Vagina (tissue), 2 donors: Measurements from ENCODE around the gene XAB2. TPM values are rescaled to one million over a fixed set of nuclear protein-coding genes. Genes with fewer than 3 reads are reported as not detected.

Experiments
- DNase-seq, 2 donors: peaks; one replicate each; pipeline ENCODE4 v3.0.0-alpha.2; 2017; ENCODE audit errors: extremely low spot score in 2 of 2
- H3K27ac ChIP-seq: fragments of 200-600 bp; sonication (generic); one replicate; pipeline ENCODE4 v1.5.1; 2019
- H3K27me3 ChIP-seq: fragments of 200-600 bp; sonication (generic); one replicate; pipeline ENCODE4 v1.5.1; 2019
- H3K36me3 ChIP-seq, 2 donors: fragments of 200-600 bp; sonication (generic); one replicate each; pipeline ENCODE4 v1.5.1; 2017 to 2019
- H3K4me1 ChIP-seq: fragments of 200-600 bp; sonication (generic); one replicate; pipeline ENCODE4 v1.5.1; 2019
- H3K4me3 ChIP-seq, 2 donors: fragments of 200-600 bp; sonication (generic); 1 replicate in 1 of 2; 2 replicates in 1 of 2; pipeline ENCODE4 v1.5.1; 2016 to 2019
- H3K9me3 ChIP-seq: fragments of 200-600 bp; sonication (generic); one replicate; pipeline ENCODE4 v1.5.1; 2019
- POLR2A ChIP-seq, 2 donors: fragments of 450-650 bp; IDR thresholded peaks; one replicate each; pipeline ENCODE4 v1.6.1; 2017; ENCODE audit warnings: antibody characterized with exemption in 2 of 2, mild to moderate bottlenecking in 2 of 2, moderate library complexity in 2 of 2
- POLR2AphosphoS5 ChIP-seq, 2 donors: sonication (generic); formaldehyde crosslinking; IDR thresholded peaks; one replicate each; pipeline ENCODE4 v1.9.0; 2017; ENCODE audit warnings: antibody characterized with exemption in 2 of 2, mild to moderate bottlenecking in 2 of 2, low read depth in 1 of 2; ENCODE audit not compliant: insufficient read depth in 1 of 2
- intact Hi-C: fragments of 100-400 bp; cut with DNase I; formaldehyde crosslinking; loops from one replicate; pipeline ENCODE4 v1.15.1; 2023
- total RNA-seq: library from RNA; depleted of rRNA; stranded (reverse); fragments of >200 nt; gene quantifications from one replicate; pipeline ENCODE4 v1.2.3, GENCODE V29; 2016
- TF ChIP-seq, protein P1 (sequence below), 3 experiments: fragments of 450-650 bp in 2 of 3; fragments of 200-600 bp in 1 of 3; sonication (generic) in 1 of 3; IDR thresholded peaks; one replicate each; pipeline ENCODE4 v1.5.1; 2017 to 2019; ENCODE audit warnings: antibody characterized with exemption in 3 of 3, mild to moderate bottlenecking in 2 of 3, moderate library complexity in 2 of 3

The XAB2 gene
- total RNA-seq, 1 donor from 2014 or later, result 44.0 TPM

GRCh38 chr19:7635670-7636069 is 6.3 kb upstream of the XAB2 start:
- Histone ChIP-seq H3K4me1 (peaks cover 15% of the 10 kb centered on the region), H3K36me3 (no peaks in the 10 kb centered on the region), H3K27me3 (peaks cover 8% of the 10 kb centered on the region), H3K9me3 (no peaks in the 10 kb centered on the region), H3K27ac (no peak overlapping the region), H3K4me3 (no peak overlapping the region)
- TF ChIP-seq, protein P1, sequence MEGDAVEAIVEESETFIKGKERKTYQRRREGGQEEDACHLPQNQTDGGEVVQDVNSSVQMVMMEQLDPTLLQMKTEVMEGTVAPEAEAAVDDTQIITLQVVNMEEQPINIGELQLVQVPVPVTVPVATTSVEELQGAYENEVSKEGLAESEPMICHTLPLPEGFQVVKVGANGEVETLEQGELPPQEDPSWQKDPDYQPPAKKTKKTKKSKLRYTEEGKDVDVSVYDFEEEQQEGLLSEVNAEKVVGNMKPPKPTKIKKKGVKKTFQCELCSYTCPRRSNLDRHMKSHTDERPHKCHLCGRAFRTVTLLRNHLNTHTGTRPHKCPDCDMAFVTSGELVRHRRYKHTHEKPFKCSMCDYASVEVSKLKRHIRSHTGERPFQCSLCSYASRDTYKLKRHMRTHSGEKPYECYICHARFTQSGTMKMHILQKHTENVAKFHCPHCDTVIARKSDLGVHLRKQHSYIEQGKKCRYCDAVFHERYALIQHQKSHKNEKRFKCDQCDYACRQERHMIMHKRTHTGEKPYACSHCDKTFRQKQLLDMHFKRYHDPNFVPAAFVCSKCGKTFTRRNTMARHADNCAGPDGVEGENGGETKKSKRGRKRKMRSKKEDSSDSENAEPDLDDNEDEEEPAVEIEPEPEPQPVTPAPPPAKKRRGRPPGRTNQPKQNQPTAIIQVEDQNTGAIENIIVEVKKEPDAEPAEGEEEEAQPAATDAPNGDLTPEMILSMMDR (IDR thresholded peaks at IDR 0.05), result no peak
- TF ChIP-seq POLR2AphosphoS5 (IDR thresholded peaks at IDR 0.05; ENCODE audit: insufficient read depth in 1 of 2, low read depth in 1 of 2), result no peak
- TF ChIP-seq POLR2A (IDR thresholded peaks at IDR 0.05), result no peak
- intact Hi-C loops, result no loop called here
- DNase-seq, result no peak

GRCh38 chr19:7633698-7634097 is 4.4 kb upstream of the XAB2 start, which contains the start of gene PCP2:
PCP2 (minus strand) TSS chr19:7633719; CDS start chr19:7633457, 262 bp downstream.
- no peak within 1 kb of the TSS for H3K27ac ChIP-seq
- H3K9me3 ChIP-seq, result no peaks in the 10 kb centered on the region
- no peak for DNase-seq
- intact Hi-C loops, result no loop called here
- no peak within 1 kb of the TSS for H3K4me3 ChIP-seq
- H3K4me1 ChIP-seq, result peaks cover 27% of the 10 kb centered on the region
- no peaks in the 10 kb centered on the region for H3K36me3 ChIP-seq
- TF ChIP-seq POLR2AphosphoS5 (IDR thresholded peaks at IDR 0.05; ENCODE audit: insufficient read depth in 1 of 2, low read depth in 1 of 2) (no peak), POLR2A (IDR thresholded peaks at IDR 0.05) (no peak)
- TF ChIP-seq, protein P1 (IDR thresholded peaks at IDR 0.05), result no peak
- H3K27me3 ChIP-seq, result peaks cover 8% of the 10 kb centered on the region

DNA sequence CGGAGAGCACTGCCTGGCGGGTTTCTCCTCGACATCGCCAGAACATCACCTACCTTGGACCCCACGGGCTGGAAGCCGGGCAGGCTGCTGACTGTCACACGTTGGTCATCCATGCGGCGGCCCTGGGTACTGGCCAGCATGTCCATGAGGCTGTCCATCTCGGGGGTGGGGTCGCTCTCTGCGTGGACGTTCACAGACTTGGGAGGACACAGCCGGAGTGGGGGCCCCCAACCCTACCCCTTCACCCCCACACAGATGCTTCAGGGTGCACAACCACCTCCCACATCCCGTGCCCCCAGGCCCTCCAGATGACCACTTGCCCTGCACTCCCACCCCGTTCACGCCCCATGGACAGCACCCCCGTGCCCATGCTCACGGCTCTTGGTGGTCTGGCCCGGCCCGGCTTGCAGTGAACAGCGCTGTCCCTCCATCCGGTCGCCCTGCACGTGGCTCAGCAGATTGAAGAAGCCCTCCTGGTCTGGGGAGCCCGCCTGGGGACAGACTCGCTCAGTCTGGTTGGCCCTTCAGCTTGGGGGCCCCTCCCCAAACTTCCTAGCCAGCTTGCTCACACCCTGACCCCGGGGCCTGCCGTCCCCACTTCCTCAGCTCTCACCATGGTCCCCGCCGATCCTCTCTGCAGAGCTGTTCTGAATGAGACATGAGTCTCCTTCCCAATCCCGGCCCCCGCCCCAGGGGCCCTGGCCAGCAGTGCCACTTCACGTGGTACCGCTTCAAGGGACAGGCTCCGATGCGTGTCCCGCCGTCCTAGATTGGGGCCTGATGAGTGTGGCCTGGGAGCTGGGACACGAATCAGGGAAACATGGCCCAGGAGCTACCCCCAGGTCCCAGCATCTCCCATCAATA is 3.2 kb upstream of the XAB2 start:
- intact Hi-C loops, result no loop called here
- no peak for TF ChIP-seq POLR2AphosphoS5 (IDR thresholded peaks at IDR 0.05; ENCODE audit: insufficient read depth in 1 of 2, low read depth in 1 of 2)
- TF ChIP-seq, protein P1 (IDR thresholded peaks at IDR 0.05), result no peak
- no peak for TF ChIP-seq POLR2A (IDR thresholded peaks at IDR 0.05)
- Histone ChIP-seq H3K4me3 (no peak overlapping the region), H3K27ac (no peak overlapping the region), H3K9me3 (no peaks in the 10 kb centered on the region), H3K27me3 (peaks cover 3% of the 10 kb centered on the region), H3K4me1 (peaks cover 35% of the 10 kb centered on the region), H3K36me3 (no peaks in the 10 kb centered on the region)
- DNase-seq, result no peak

- intact Hi-C loops, result no loop called here
- Histone ChIP-seq H3K27me3 (no peaks in the 10 kb centered on the region), H3K27ac (no peak overlapping the region), H3K4me3 (no peak overlapping the region), H3K9me3 (no peaks in the 10 kb centered on the region), H3K4me1 (peaks cover 40% of the 10 kb centered on the region), H3K36me3 (peaks cover 0 to 7% of the 10 kb centered on the region in 2 donors)
- TF ChIP-seq, protein P1 (IDR thresholded peaks at IDR 0.05), result no peak
- no peak for TF ChIP-seq POLR2A (IDR thresholded peaks at IDR 0.05)
- TF ChIP-seq POLR2AphosphoS5 (IDR thresholded peaks at IDR 0.05; ENCODE audit: insufficient read depth in 1 of 2, low read depth in 1 of 2), result no peak
- no peak for DNase-seq
Measured at GRCh38 chr19:7631577-7631976, 2.2 kb upstream of the XAB2 start.
